Testis (tissue), 3 donors: Measurements from ENCODE around the gene SLIT3. TPM values are rescaled to one million over a fixed set of nuclear protein-coding genes. Genes with fewer than 3 reads are reported as not detected.
A peak's percentile ranks its signal among the peaks of the same experiment; 100 is the strongest.

ENCODE experiments used
- DNase-seq: peaks from one replicate; pipeline ENCODE4 v3.0.0-alpha.2; 2019
- H3K27ac ChIP-seq, 2 donors: fragments of 200-600 bp; sonication (generic); one replicate each; pipeline ENCODE4 v1.5.1; 2019
- H3K27me3 ChIP-seq: fragments of 200-600 bp; sonication (generic); one replicate; pipeline ENCODE4 v1.5.1; 2019
- H3K36me3 ChIP-seq: fragments of 200-600 bp; sonication (generic); one replicate; pipeline ENCODE4 v1.5.1; 2017; ENCODE audit warnings: low read depth; ENCODE audit errors: missing control alignments
- H3K4me1 ChIP-seq: fragments of 200-600 bp; sonication (generic); one replicate; pipeline ENCODE4 v1.5.1; 2019
- H3K4me3 ChIP-seq, 2 donors: fragments of 200-600 bp; sonication (generic); one replicate each; pipeline ENCODE4 v1.5.1; 2017 to 2019
- H3K9me3 ChIP-seq: fragments of 200-600 bp; sonication (generic); one replicate; pipeline ENCODE4 v1.5.1; 2017
- POLR2A ChIP-seq: fragments of 450-650 bp; IDR thresholded peaks from one replicate; pipeline ENCODE4 v1.6.1; 2017; ENCODE audit warnings: antibody characterized with exemption, mild to moderate bottlenecking, moderate library complexity
- WGBS, 2 donors: methylation state at CpG; one replicate each; pipeline ENCODE4 v1.1.5; 2018; 5-methylcytosine and 5-hydroxymethylcytosine counted together
- intact Hi-C: fragments of 100-400 bp; cut with DNase I; formaldehyde crosslinking; loops from one replicate; pipeline ENCODE4 v1.15.1; 2023; ENCODE audit warnings: low total_unique reads
- polyA plus RNA-seq: library from polyadenylated mRNA; stranded (reverse); fragments of 350-450 nt; fragmentation: Illumina TruSeq; extraction: RNeasy Lipid Tissue Mini Kit (QIAGEN cat#74804); gene quantifications from one replicate; pipeline ENCODE4 v1.2.3, GENCODE V29; 2014; ENCODE audit warnings: low read depth, low replicate concordance; ENCODE audit not compliant: insufficient read depth
- total RNA-seq, 2 donors: library from RNA; depleted of rRNA; stranded (reverse); fragments of >200 nt; gene quantifications; one replicate each; pipeline ENCODE4 v1.2.3, GENCODE V29; 2016
- TF ChIP-seq, protein P1 (sequence below), 3 experiments: fragments of 450-650 bp in 2 of 3; fragments of 200-600 bp in 1 of 3; sonication (generic) in 1 of 3; IDR thresholded peaks; one replicate each; pipeline ENCODE4 v1.5.1; 2016 to 2019; ENCODE audit warnings: antibody characterized with exemption in 3 of 3, mild to moderate bottlenecking in 2 of 3, moderate library complexity in 1 of 3

The SLIT3 gene
- total and polyA plus RNA-seq, 3 donors from 2014 or later = 4.8 to 23.2 (median 7.8) TPM

DNA sequence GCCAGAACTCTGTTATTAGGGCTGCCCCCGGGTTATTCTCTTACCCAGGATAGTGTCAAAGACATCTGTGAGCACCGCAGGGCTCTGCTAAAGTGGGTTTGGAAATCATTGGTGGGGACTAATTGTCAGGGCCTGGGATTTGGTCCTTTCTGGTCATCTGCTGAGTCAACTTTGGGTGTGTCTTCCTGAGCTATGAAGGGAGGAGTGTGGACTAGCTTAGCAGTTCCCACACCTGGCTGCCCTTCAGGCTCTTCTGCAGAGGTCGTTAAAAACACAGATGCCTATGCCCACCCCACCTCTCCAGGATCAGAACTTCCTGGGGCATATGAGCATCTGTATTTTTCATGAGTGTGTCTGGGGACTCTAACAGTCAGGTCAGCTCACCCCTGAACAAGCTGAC is 352.2 kb downstream of the SLIT3 start:
- H3K4me1 ChIP-seq = no peaks in the 10 kb centered on the region
- no peaks in the 10 kb centered on the region for H3K9me3 ChIP-seq
- no peak for DNase-seq
- TF ChIP-seq, protein P1, sequence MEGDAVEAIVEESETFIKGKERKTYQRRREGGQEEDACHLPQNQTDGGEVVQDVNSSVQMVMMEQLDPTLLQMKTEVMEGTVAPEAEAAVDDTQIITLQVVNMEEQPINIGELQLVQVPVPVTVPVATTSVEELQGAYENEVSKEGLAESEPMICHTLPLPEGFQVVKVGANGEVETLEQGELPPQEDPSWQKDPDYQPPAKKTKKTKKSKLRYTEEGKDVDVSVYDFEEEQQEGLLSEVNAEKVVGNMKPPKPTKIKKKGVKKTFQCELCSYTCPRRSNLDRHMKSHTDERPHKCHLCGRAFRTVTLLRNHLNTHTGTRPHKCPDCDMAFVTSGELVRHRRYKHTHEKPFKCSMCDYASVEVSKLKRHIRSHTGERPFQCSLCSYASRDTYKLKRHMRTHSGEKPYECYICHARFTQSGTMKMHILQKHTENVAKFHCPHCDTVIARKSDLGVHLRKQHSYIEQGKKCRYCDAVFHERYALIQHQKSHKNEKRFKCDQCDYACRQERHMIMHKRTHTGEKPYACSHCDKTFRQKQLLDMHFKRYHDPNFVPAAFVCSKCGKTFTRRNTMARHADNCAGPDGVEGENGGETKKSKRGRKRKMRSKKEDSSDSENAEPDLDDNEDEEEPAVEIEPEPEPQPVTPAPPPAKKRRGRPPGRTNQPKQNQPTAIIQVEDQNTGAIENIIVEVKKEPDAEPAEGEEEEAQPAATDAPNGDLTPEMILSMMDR (IDR thresholded peaks at IDR 0.05) = no peak
- TF ChIP-seq POLR2A = no peak
- WGBS, 2 donors = 77 to 89% methylated on average over 3 of the region's 3 CpGs
- H3K27ac ChIP-seq = no peak overlapping the region
- intact Hi-C loops = no loop called here
- H3K36me3 ChIP-seq = no peaks in the 10 kb centered on the region
- H3K4me3 ChIP-seq = no peak overlapping the region
- H3K27me3 ChIP-seq = no peaks in the 10 kb centered on the region

DNA sequence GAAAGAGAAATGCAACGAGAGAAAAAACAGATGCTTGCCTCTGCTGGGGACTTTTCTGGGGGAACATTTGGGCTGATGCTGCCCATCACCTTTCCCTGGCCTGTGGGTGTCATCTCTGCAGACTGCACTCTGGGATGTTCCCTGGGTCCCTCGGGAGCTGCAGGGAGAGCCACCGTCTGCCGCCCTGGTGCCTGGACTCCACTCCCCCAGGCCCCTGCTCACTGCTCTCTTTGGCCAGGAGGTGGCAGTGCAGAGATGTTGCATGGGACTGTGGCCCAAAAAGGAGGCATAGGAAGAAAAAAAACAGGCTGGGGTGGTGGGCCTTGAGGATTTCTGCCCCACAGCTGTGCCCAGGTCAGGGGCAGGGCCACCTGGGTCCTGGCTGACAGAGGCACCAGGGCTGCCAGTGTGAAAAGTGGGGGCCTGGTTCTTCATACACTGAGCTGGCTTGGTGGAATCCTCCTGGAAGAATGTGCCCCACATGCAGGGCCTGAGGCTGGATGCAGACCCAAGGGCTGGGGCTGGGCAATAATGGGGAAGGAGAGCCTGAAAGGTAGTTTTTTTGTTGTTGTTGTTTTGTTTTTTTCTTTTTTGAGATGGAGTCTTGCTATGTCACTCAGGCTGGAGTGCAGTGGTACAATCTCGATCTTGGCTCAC is 353.6 kb downstream of the SLIT3 start:
- DNase-seq = peak; percentile 59
- H3K4me3 ChIP-seq = no peak overlapping the region
- no peaks in the 10 kb centered on the region for H3K27me3 ChIP-seq
- H3K4me1 ChIP-seq = no peaks in the 10 kb centered on the region
- intact Hi-C loops = no loop called here
- TF ChIP-seq, protein P1 (IDR thresholded peaks at IDR 0.05) = peak in 2 of 3 experiments; percentile 43 to 68
- no peak for TF ChIP-seq POLR2A
- H3K36me3 ChIP-seq = no peaks in the 10 kb centered on the region
- 55 to 58% methylated on average over 5 of the region's 5 CpGs for WGBS, 2 donors
- H3K9me3 ChIP-seq = no peaks in the 10 kb centered on the region
- H3K27ac ChIP-seq = no peak overlapping the region

DNA sequence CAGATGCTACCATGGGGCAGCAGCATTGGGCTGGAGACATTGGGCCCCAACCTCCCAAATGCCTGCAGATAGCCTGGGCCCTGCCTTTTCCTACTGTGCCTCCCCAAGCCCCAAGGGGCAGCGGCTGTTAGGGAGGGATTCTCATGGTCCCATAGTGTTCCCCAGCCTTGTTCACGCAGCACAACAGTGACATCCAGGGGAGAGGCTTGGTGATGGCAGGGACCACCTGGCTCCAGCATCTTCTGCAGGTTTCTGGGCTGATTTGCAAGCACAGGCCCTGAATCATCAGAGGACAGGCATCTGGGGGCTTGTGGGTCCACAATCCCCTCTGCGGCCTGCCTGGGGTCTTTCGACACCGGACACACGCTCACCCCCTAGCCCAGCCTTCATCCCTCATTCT is 354.6 kb downstream of the SLIT3 start:
- WGBS, 2 donors = 84 to 93% methylated on average over 6 of the region's 6 CpGs
- H3K4me3 ChIP-seq = no peak overlapping the region
- DNase-seq = no peak
- no peak overlapping the region for H3K27ac ChIP-seq
- intact Hi-C loops = no loop called here
- H3K36me3 ChIP-seq = no peaks in the 10 kb centered on the region
- H3K9me3 ChIP-seq = no peaks in the 10 kb centered on the region
- TF ChIP-seq POLR2A = no peak
- TF ChIP-seq, protein P1 (IDR thresholded peaks at IDR 0.05) = no peak
- no peaks in the 10 kb centered on the region for H3K4me1 ChIP-seq
- H3K27me3 ChIP-seq = no peaks in the 10 kb centered on the region

GRCh38 chr5:168944004-168944403 is 356.9 kb downstream of the SLIT3 start:
- no peaks in the 10 kb centered on the region for H3K27me3 ChIP-seq
- no peak overlapping the region for H3K4me3 ChIP-seq
- no peaks in the 10 kb centered on the region for H3K4me1 ChIP-seq
- no peak for DNase-seq
- no peaks in the 10 kb centered on the region for H3K9me3 ChIP-seq
- 67 to 81% methylated on average over 5 of the region's 5 CpGs for WGBS, 2 donors
- no peak overlapping the region for H3K27ac ChIP-seq
- no peak for TF ChIP-seq POLR2A
- intact Hi-C loops = no loop called here
- no peaks in the 10 kb centered on the region for H3K36me3 ChIP-seq

- WGBS, 2 donors = 69% methylated on average over 2 of the region's 2 CpGs
- Histone ChIP-seq H3K27me3 (no peaks in the 10 kb centered on the region), H3K4me3 (no peak overlapping the region), H3K4me1 (no peaks in the 10 kb centered on the region), H3K9me3 (no peaks in the 10 kb centered on the region), H3K27ac (no peak overlapping the region), H3K36me3 (no peaks in the 10 kb centered on the region)
- no peak for TF ChIP-seq POLR2A
- TF ChIP-seq, protein P1 (IDR thresholded peaks at IDR 0.05) = no peak
- DNase-seq = no peak
- intact Hi-C loops = no loop called here
Measured at GRCh38 chr5:168943091-168943884, 357.7 kb downstream of the SLIT3 start.
